Left cardiac atrium (tissue), 4 donors: ENCODE results near the gene VN1R5. TPM values are rescaled to one million over a fixed set of nuclear protein-coding genes. Genes with fewer than 3 reads are reported as not detected.
A peak's percentile ranks its signal among the peaks of the same experiment; 100 is the strongest.
"Not testable (repeated sequence)": the region's sequence is repeated elsewhere in the genome, so short reads cannot be mapped to it uniquely, and the experiment has no call there.

Experiments
- ATAC-seq, 2 donors: fragments of 200-7000 bp; cut with Tn5 transposase; one replicate each; pipeline ENCODE4 v1.9.1; 2020; ENCODE audit warnings: mild to moderate bottlenecking in 2 of 2, moderate library complexity in 2 of 2
- DNase-seq: peaks from one replicate; pipeline ENCODE4 v3.0.0-alpha.2; 2020
- intact Hi-C, 2 donors: fragments of 100-400 bp; cut with DNase I; formaldehyde crosslinking; loops; one replicate each; pipeline versions ENCODE4 v1.14.1 to v1.15.1; 2022 to 2023
- long read RNA-seq: library from polyadenylated mRNA; unstranded; transcript quantifications from one replicate; pipeline ENCODE4 v2.0.0, GENCODE V29; 2021
- total RNA-seq, 2 donors: library from RNA; stranded (reverse); fragmentation: NEBNext Ultra II Directional; extraction: Animal tissue kit (Norgen Biotek cat#: 25700); gene quantifications; one replicate each; pipeline ENCODE4 v1.2.1, GENCODE V29; 2021
- donor health status: DM: no; HTN: yes; CAD: no.
- donor health status: DM: no; HTN: yes; CAD: no; lungs with severe emphysema.
- donor health status: DM: yes; HTN: yes; CAD: no.
- donor health status: Dilated cardiomyopathy.

The VN1R5 gene
- not detected for total RNA-seq
- long read RNA-seq = 0 reads

- DNase-seq, ATAC-seq, intact Hi-C loops: not testable (repeated sequence)
Observed at GRCh38 chr1:247255772-247256171, at the start of gene VN1R5. TSS of gene VN1R5 (plus strand) at chr1:247256072.

- intact Hi-C loops = no loop called here
- ATAC-seq = no peak
- DNase-seq = no peak
Observed at GRCh38 chr1:247209396-247209795, 46.5 kb upstream of the VN1R5 start.

GRCh38 chr1:247210062-247210375, 45.9 kb upstream of the VN1R5 start:
- DNase-seq (no peak), ATAC-seq (no peak)
- intact Hi-C loops = no loop called here

- ATAC-seq (peak; percentile 100), DNase-seq (peak; percentile 99)
- intact Hi-C loops = no loop called here
Observed at GRCh38 chr1:247210376-247211117, 45.3 kb upstream of the VN1R5 start.

GRCh38 chr1:247211339-247211738, 44.5 kb upstream of the VN1R5 start:
- ATAC-seq = no peak
- intact Hi-C loops = no loop called here

GRCh38 chr1:247212012-247212411, 43.9 kb upstream of the VN1R5 start:
- intact Hi-C loops = no loop called here
- DNase-seq = no peak
- no peak for ATAC-seq

More at GRCh38 chr1:247211339-247211738, 44.5 kb upstream of the VN1R5 start:
- no peak for DNase-seq

GRCh38 chr1:247212627-247213617, 43.0 kb upstream of the VN1R5 start:
- DNase-seq (no peak), ATAC-seq (no peak)
- intact Hi-C loops = no loop called here

- DNase-seq (no peak), ATAC-seq (no peak)
- intact Hi-C loops = no loop called here
Observed at GRCh38 chr1:247216261-247216660, 39.6 kb upstream of the VN1R5 start.

GRCh38 chr1:247218121-247218651, 37.7 kb upstream of the VN1R5 start:
- ATAC-seq = no peak
- DNase-seq = no peak
- intact Hi-C loops = no loop called here

- intact Hi-C loops, ATAC-seq, DNase-seq: not testable (repeated sequence)
Observed at GRCh38 chr1:247220280-247220679, 35.6 kb upstream of the VN1R5 start.

- intact Hi-C loops = no loop called here
- ATAC-seq (no peak), DNase-seq (no peak)
Observed at GRCh38 chr1:247222840-247223239, 33.0 kb upstream of the VN1R5 start.

- no peak for DNase-seq
- intact Hi-C loops = no loop called here
- no peak for ATAC-seq
Observed at GRCh38 chr1:247224822-247225221, 31.1 kb upstream of the VN1R5 start.

GRCh38 chr1:247228133-247228532, 27.7 kb upstream of the VN1R5 start:
- intact Hi-C loops = no loop called here
- DNase-seq (no peak), ATAC-seq (no peak)

GRCh38 chr1:247241691-247242090, 14.2 kb upstream of the VN1R5 start:
- intact Hi-C loops = no loop called here
- DNase-seq (no peak), ATAC-seq (no peak)

GRCh38 chr1:247243524-247244137, 12.2 kb upstream of the VN1R5 start:
- intact Hi-C loops = no loop called here
- no peak for ATAC-seq

GRCh38 chr1:247246325-247247115, 9.4 kb upstream of the VN1R5 start:
- no peak for DNase-seq
- no peak for ATAC-seq
- intact Hi-C loops = no loop called here

More at GRCh38 chr1:247243524-247244137, 12.2 kb upstream of the VN1R5 start:
- no peak for DNase-seq

- intact Hi-C loops = no loop called here
- DNase-seq (no peak), ATAC-seq (no peak)
Observed at GRCh38 chr1:247247568-247247967, 8.3 kb upstream of the VN1R5 start.

GRCh38 chr1:247266053-247266452, 10.2 kb downstream of the VN1R5 start:
- DNase-seq (no peak), ATAC-seq (no peak)
- intact Hi-C loops = no loop called here
